ENCODE results near the gene PRUNE2.
"Not testable (repeated sequence)": the region's sequence is repeated elsewhere in the genome, so short reads cannot be mapped to it uniquely, and the experiment has no call there.

Gene PRUNE2

GRCh38 chr9:76743931-76744330 lies 162.0 kb downstream of the PRUNE2 start:
- ChIA-PET CTCF (no interaction called here), POLR2A (no interaction called here)
- TF ChIP-seq PKNOX1 (IDR thresholded peaks at IDR 0.05) (no peak), L3MBTL2 (conservative IDR thresholded peaks at IDR 0.05) (no peak)
- no peak for DNase-seq (ENCODE audit: extremely low spot score)

DNA sequence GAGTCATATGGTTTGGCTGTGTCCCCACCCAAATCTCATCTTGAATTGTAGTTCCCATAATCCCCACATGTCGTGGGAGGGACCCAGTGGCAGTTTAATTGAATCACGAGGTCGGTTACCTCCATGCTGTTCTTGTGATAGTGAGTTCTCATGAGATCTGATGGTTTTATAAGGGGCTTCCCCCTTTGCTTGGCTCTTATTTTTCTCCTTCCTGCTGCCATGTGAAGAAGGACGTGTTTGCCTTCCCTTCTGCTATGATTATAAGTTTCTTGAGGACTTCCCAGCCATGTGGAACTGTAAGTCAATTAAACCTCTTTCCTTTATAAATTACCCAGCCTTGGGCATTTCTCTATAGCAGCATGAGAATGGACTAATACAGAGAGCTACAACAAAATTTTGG lies 163.0 kb downstream of the PRUNE2 start:
- CTCF ChIA-PET, POLR2A ChIA-PET: not testable (repeated sequence)

GRCh38 chr9:76741524-76741923 lies 164.4 kb downstream of the PRUNE2 start:
- TF ChIP-seq SUZ12 (IDR thresholded peaks at IDR 0.05) (no peak), TARDBP (IDR thresholded peaks at IDR 0.05) (no peak), ZNF384 (IDR thresholded peaks at IDR 0.05) (no peak), ELF4 (IDR thresholded peaks at IDR 0.05) (no peak), PKNOX1 (IDR thresholded peaks at IDR 0.05) (no peak), LEF1 (IDR thresholded peaks at IDR 0.05; ENCODE audit: borderline replicate concordance) (no peak), L3MBTL2 (conservative IDR thresholded peaks at IDR 0.05) (no peak), FOXM1 (IDR thresholded peaks at IDR 0.05; ENCODE audit: borderline replicate concordance) (no peak), CTBP1 (IDR thresholded peaks at IDR 0.05; ENCODE audit: borderline replicate concordance) (no peak), SP1 (IDR thresholded peaks at IDR 0.05) (no peak), NFRKB (IDR thresholded peaks at IDR 0.05) (no peak), BHLHE40 (IDR thresholded peaks at IDR 0.05; ENCODE audit: borderline replicate concordance) (no peak), FOXA1 (IDR thresholded peaks at IDR 0.05) (no peak), ARNT (IDR thresholded peaks at IDR 0.05) (no peak), FOXK2 (IDR thresholded peaks at IDR 0.05) (no peak)
- DNase-seq (ENCODE audit: extremely low spot score) = no peak
- ChIA-PET CTCF (interaction anchor here (0.5 kb wide), 1 partner anchor 550 kb away, joined by 3 read pairs; no protein-coding TSS in a partner anchor), POLR2A (no interaction called here)

More for the DNA sequence above, 163.0 kb downstream of the PRUNE2 start:
- DNase-seq (ENCODE audit: extremely low spot score) = not testable (repeated sequence)

DNA sequence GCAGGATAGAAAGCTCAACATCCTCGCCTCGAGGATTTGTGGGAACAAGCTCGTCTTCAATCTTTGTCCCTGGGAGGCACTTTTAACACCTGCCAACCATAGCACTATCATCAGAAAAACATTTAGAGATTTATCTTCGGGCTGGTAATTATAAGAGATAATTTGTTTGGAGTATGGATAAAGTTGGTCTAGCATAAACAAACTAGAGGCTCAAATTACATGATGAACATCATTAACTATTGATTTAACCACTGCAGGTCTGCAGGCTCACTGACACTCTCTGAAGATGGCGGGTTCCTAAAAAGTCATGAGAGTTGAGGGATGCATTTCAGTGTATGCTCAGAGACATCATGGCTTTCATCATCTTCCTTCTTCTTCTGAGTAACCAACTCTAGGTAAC lies 167.5 kb downstream of the PRUNE2 start:
- POLR2A ChIA-PET = no interaction called here
- CTCF ChIA-PET = no interaction called here
- TF ChIP-seq L3MBTL2 (conservative IDR thresholded peaks at IDR 0.05) = peak; percentile 42
- no peak for TF ChIP-seq FOXK2 (IDR thresholded peaks at IDR 0.05)
- DNase-seq (ENCODE audit: extremely low spot score) = no peak

DNA sequence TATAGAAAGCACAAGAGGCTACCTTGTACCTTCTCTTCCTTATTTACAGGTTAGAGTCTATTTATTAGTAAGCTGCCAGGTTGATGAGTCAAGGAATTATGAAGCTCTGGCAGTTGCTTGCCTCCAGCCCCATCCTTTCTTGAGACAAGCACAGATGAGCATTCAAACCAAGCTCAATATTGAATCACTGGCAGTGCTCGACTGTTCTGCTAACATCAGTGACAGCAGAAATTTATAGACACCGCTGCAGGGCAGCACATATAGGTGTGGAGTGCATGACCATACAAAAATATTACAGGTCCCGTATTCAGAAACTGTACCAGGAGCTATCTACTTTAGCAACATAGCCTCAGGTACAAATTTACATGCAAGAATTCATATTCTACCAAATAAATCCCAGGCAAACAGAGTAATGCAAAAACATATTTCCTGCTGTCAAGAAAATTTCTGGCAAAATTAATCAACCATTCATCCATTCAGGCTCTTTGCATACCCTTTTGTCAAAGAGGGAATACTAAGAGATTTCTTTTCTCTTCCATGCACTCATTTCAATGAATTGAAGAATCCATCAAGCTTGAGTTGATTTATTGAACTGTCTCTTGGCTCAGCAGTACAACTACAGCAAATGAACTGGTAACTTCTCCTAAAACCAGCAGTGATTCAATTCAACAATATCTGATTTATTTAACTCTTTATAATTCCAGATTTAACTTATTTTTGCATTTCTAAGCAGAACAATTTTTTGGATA lies 168.6 kb downstream of the PRUNE2 start:
- TF ChIP-seq LEF1 (IDR thresholded peaks at IDR 0.05; ENCODE audit: borderline replicate concordance) = no peak
- no peak for TF ChIP-seq FOXM1 (IDR thresholded peaks at IDR 0.05; ENCODE audit: borderline replicate concordance)
- TF ChIP-seq ZNF384 (IDR thresholded peaks at IDR 0.05) = no peak
- TF ChIP-seq FOXA1 (IDR thresholded peaks at IDR 0.05) = no peak
- TF ChIP-seq SUZ12 (IDR thresholded peaks at IDR 0.05) = no peak
- TF ChIP-seq PKNOX1 (IDR thresholded peaks at IDR 0.05) = no peak
- no peak for TF ChIP-seq SP1 (IDR thresholded peaks at IDR 0.05)
- no peak for TF ChIP-seq FOXK2 (IDR thresholded peaks at IDR 0.05)
- no peak for TF ChIP-seq HDGF (IDR thresholded peaks at IDR 0.05; ENCODE audit: borderline replicate concordance)
- no peak for TF ChIP-seq CTBP1 (IDR thresholded peaks at IDR 0.05; ENCODE audit: borderline replicate concordance)
- no peak for TF ChIP-seq ELF4 (IDR thresholded peaks at IDR 0.05)
- TF ChIP-seq ARNT (IDR thresholded peaks at IDR 0.05) = no peak
- TF ChIP-seq TARDBP (IDR thresholded peaks at IDR 0.05) = no peak
- DNase-seq (ENCODE audit: extremely low spot score) = no peak
- ChIA-PET CTCF (interaction anchor here (0.5 kb wide), 1 partner anchor 290 kb away, joined by 3 read pairs; no protein-coding TSS in a partner anchor), POLR2A (no interaction called here)

GRCh38 chr9:76734716-76735115 lies 171.2 kb downstream of the PRUNE2 start:
- ChIA-PET CTCF (no interaction called here), POLR2A (no interaction called here)
- TF ChIP-seq FOXM1 (IDR thresholded peaks at IDR 0.05; ENCODE audit: borderline replicate concordance) (no peak), ZNF384 (IDR thresholded peaks at IDR 0.05) (no peak), PKNOX1 (IDR thresholded peaks at IDR 0.05) (no peak), SUZ12 (IDR thresholded peaks at IDR 0.05) (no peak), L3MBTL2 (conservative IDR thresholded peaks at IDR 0.05) (no peak), HDGF (IDR thresholded peaks at IDR 0.05; ENCODE audit: borderline replicate concordance) (no peak), BHLHE40 (IDR thresholded peaks at IDR 0.05; ENCODE audit: borderline replicate concordance) (no peak)
- no peak for DNase-seq (ENCODE audit: extremely low spot score)

- CTCF ChIA-PET = no interaction called here
- POLR2A ChIA-PET = no interaction called here
- DNase-seq (ENCODE audit: extremely low spot score) = no peak
- TF ChIP-seq ARNT (IDR thresholded peaks at IDR 0.05) = no peak
- TF ChIP-seq FOXK2 (IDR thresholded peaks at IDR 0.05) = no peak
- no peak for TF ChIP-seq PKNOX1 (IDR thresholded peaks at IDR 0.05)
- TF ChIP-seq CTBP1 (IDR thresholded peaks at IDR 0.05; ENCODE audit: borderline replicate concordance) = no peak
- TF ChIP-seq FOXA1 (IDR thresholded peaks at IDR 0.05) = no peak
- no peak for TF ChIP-seq HDGF (IDR thresholded peaks at IDR 0.05; ENCODE audit: borderline replicate concordance)
- TF ChIP-seq FOXM1 (IDR thresholded peaks at IDR 0.05; ENCODE audit: borderline replicate concordance) = no peak
- TF ChIP-seq SP1 (IDR thresholded peaks at IDR 0.05) = no peak
- TF ChIP-seq NFRKB (IDR thresholded peaks at IDR 0.05) = no peak
These were observed 172.8 kb downstream of the PRUNE2 start for GRCh38 chr9:76733096-76733495.

Data from HEK293T (cell line).